PC-9 (cell line): ENCODE data around the gene LOXL1. TPM values are rescaled to one million over a fixed set of nuclear protein-coding genes. Genes with fewer than 3 reads are reported as not detected.

Experiments
- BruUV-seq: library from RNA; stranded (reverse); fragments of 400-500 nt; replicated peaks from 2 replicates; lab custom pipeline; 2021; lab: Mats Ljungman, UMichigan
- CTCF ChIA-PET: fragments of 300-600 bp; sonication (Branson Sonifier 250); formaldehyde crosslinking; loops from one replicate; lab custom pipeline; 2022; ENCODE audit warnings: antibody characterized with exemption; lab: Charles Lee
- POLR2A ChIA-PET: fragments of 300-600 bp; sonication (Branson Sonifier 250); formaldehyde crosslinking; loops from one replicate; lab custom pipeline; 2022; ENCODE audit warnings: antibody characterized with exemption; ENCODE audit not compliant: unreplicated experiment; lab: Charles Lee
- DNase-seq, 2 experiments: peaks; one replicate each; pipeline versions ENCODE4 v3.0.0 to v3.0.0-alpha.2; 2015 to 2022; ENCODE audit warnings: mixed read lengths in 1 of 2
- H2AFZ ChIP-seq: fragments of 200-600 bp; sonication (generic); 2 replicates; pipeline ENCODE4 v1.8.1; 2017; ENCODE audit warnings: antibody characterized with exemption
- H3F3A ChIP-seq: fragments of 200-600 bp; sonication (generic); 2 replicates; pipeline ENCODE4 v1.8.1; 2017; ENCODE audit warnings: antibody characterized with exemption, mild to moderate bottlenecking, low read depth; ENCODE audit not compliant: insufficient read depth
- H3K27ac ChIP-seq: fragments of 200-600 bp; sonication (generic); 2 replicates; pipeline ENCODE4 v1.6.1; 2016; ENCODE audit warnings: mixed run types
- H3K27me3 ChIP-seq: fragments of 200-600 bp; sonication (generic); 2 replicates; pipeline ENCODE4 v1.6.1; 2016; ENCODE audit warnings: low read depth, mixed run types; ENCODE audit not compliant: insufficient read depth
- H3K36me3 ChIP-seq: fragments of 200-600 bp; sonication (generic); 2 replicates; pipeline ENCODE4 v1.6.1; 2016; ENCODE audit warnings: low read depth, mixed run types
- H3K4me1 ChIP-seq: fragments of 200-600 bp; sonication (generic); replicated peaks from 2 replicates; pipeline ENCODE4 v1.6.1; 2016; ENCODE audit warnings: mixed run types; ENCODE audit not compliant: insufficient read depth
- H3K4me2 ChIP-seq: fragments of 200-600 bp; sonication (generic); 2 replicates; pipeline ENCODE4 v1.6.1; 2017; ENCODE audit warnings: mixed run types
- H3K4me3 ChIP-seq: fragments of 200-600 bp; sonication (generic); 2 replicates; pipeline ENCODE4 v1.6.1; 2016; ENCODE audit warnings: mixed run types
- H3K79me2 ChIP-seq: fragments of 200-600 bp; sonication (generic); 2 replicates; pipeline ENCODE4 v1.6.1; 2017; ENCODE audit warnings: low read depth, mixed run types
- H3K9me2 ChIP-seq: fragments of 200-600 bp; sonication (generic); 2 replicates; pipeline ENCODE4 v1.8.1; 2017; ENCODE audit warnings: mild to moderate bottlenecking; ENCODE audit not compliant: insufficient read depth
- H3K9me3 ChIP-seq: fragments of 200-600 bp; sonication (generic); 2 replicates; pipeline ENCODE4 v1.8.1; 2016; ENCODE audit warnings: low read depth; ENCODE audit not compliant: insufficient read depth
- H4K20me1 ChIP-seq: fragments of 200-600 bp; sonication (generic); 2 replicates; pipeline ENCODE4 v1.8.1; 2017; ENCODE audit not compliant: insufficient read depth
- CTCF ChIP-seq: fragments of 200-600 bp; sonication (generic); conservative IDR thresholded peaks from 2 replicates; pipeline ENCODE4 v1.6.1; 2017; ENCODE audit warnings: mixed run types, antibody characterized with exemption, mild to moderate bottlenecking, moderate library complexity
- EZH2 ChIP-seq: fragments of 200-600 bp; sonication (generic); IDR thresholded peaks from 2 replicates; pipeline ENCODE4 v1.8.0; 2017; ENCODE audit warnings: antibody characterized with exemption, low read depth
- intact Hi-C: fragments of 100-400 bp; cut with micrococcal nuclease; formaldehyde crosslinking; loops from one replicate; pipeline ENCODE4 v1.10.0; 2022; ENCODE audit not compliant: unreplicated experiment
- total RNA-seq: library from RNA; stranded (reverse); gene quantifications from 2 replicates; pipeline ENCODE4 v1.2.3, GENCODE V29; 2021

Gene LOXL1
- total RNA-seq, 1 experiment from 2014 or later = 50.7 TPM

GRCh38 chr15:73955861-73956742 lies 29.8 kb downstream of the LOXL1 start:
- Histone ChIP-seq H3K9me3 (no peaks in the 10 kb centered on the region), H3K36me3 (no peaks in the 10 kb centered on the region), H3K4me3 (no peak overlapping the region; the same call in 1 of the 2 replicates), H3K4me2 (peak overlapping the region; percentile 59), H3K79me2 (no peaks in the 10 kb centered on the region), H4K20me1 (no peaks in the 10 kb centered on the region), H3K4me1 (peaks cover 49% of the 10 kb centered on the region), H2AFZ (no peak overlapping the region), H3F3A (peaks cover 43% of the 10 kb centered on the region; the same call in 1 of the 2 replicates), H3K27ac (peak overlapping the region; percentile 70), H3K27me3 (no peaks in the 10 kb centered on the region), H3K9me2 (no peaks in the 10 kb centered on the region)
- no peak for DNase-seq
- ChIA-PET CTCF (interaction anchor here (0.5 to 1.6 kb wide), 7 partner anchors 30 to 1242 kb away, joined by 3 to 9 read pairs (median 3); partner anchors contain the start of gene LOXL1), POLR2A (interaction anchor here (0.6 kb wide), 2 partner anchors 93 to 323 kb away, joined by 3 read pairs; partner anchors contain the start of gene NPTN)
- TF ChIP-seq CTCF (no peak), EZH2 (no peak)
- TSS peak; percentile 79 for BruUV-seq
- intact Hi-C loops = loop anchor here (5.0 kb wide), 1 partner anchor 171 kb away; no protein-coding TSS in a partner anchor

- intact Hi-C loops = loop anchor here (5.0 kb wide), 1 partner anchor 171 kb away; no protein-coding TSS in a partner anchor
- no peak overlapping the region for H2AFZ ChIP-seq
These were observed 30.5 kb downstream of the LOXL1 start for GRCh38 chr15:73956743-73957135.

More at GRCh38 chr15:73956743-73957135, 30.5 kb downstream of the LOXL1 start:
- no peak for TF ChIP-seq CTCF
- no peak for TF ChIP-seq EZH2
- Histone ChIP-seq H3K36me3 (no peaks in the 10 kb centered on the region), H3F3A (peaks cover 38% of the 10 kb centered on the region; the same call in 1 of the 2 replicates), H3K4me2 (peak overlapping the region; percentile 59), H3K9me3 (no peaks in the 10 kb centered on the region), H3K79me2 (no peaks in the 10 kb centered on the region), H3K27me3 (no peaks in the 10 kb centered on the region), H3K27ac (peak overlapping the region; percentile 83), H3K4me1 (peaks cover 49% of the 10 kb centered on the region), H4K20me1 (no peaks in the 10 kb centered on the region), H3K9me2 (no peaks in the 10 kb centered on the region), H3K4me3 (peak overlapping the region; percentile 29; the same call in 1 of the 2 replicates)
- DNase-seq = peak; percentile 95 to 96
- POLR2A ChIA-PET = no interaction called here
- CTCF ChIA-PET = interaction anchor here (0.6 to 1.6 kb wide), 5 partner anchors 30 to 1242 kb away, joined by 3 to 9 read pairs (median 3); partner anchors contain the start of gene LOXL1
- no TSS peak for BruUV-seq
